Mesenchymal stem cell (in vitro differentiated cells and primary cell): ENCODE results near the gene AP2S1.

Experiments used
- DNase-seq: peaks from one replicate; pipeline ENCODE4 v3.0.0-alpha.2; 2013
- H2AFZ ChIP-seq: one replicate; pipeline ENCODE4 v1.6.1; 2013; ENCODE audit warnings: low read depth, mild to moderate bottlenecking, control low read depth, inconsistent platforms, low read length, moderate library complexity
- H2AK5ac ChIP-seq: 2 replicates; pipeline ENCODE4 v1.6.1; 2013; ENCODE audit warnings: low read length, moderate library complexity, mild to moderate bottlenecking, inconsistent platforms; ENCODE audit not compliant: severe bottlenecking
- H2BK120ac ChIP-seq: one replicate; pipeline ENCODE4 v1.6.1; 2013; ENCODE audit warnings: low read depth, mild to moderate bottlenecking, inconsistent platforms, low read length, moderate library complexity
- H2BK12ac ChIP-seq, 2 experiments: one replicate each; pipeline ENCODE4 v1.6.1; 2013; ENCODE audit warnings: inconsistent platforms in 2 of 2, low read length in 2 of 2, mild to moderate bottlenecking in 2 of 2, moderate library complexity in 2 of 2, control low read depth in 1 of 2
- H2BK15ac ChIP-seq: one replicate; pipeline ENCODE4 v1.6.1; 2013; ENCODE audit warnings: mild to moderate bottlenecking, low read depth, inconsistent platforms; ENCODE audit not compliant: poor library complexity, severe bottlenecking
- H2BK5ac ChIP-seq: 2 replicates; pipeline ENCODE4 v1.6.1; 2013; ENCODE audit warnings: low read depth, mild to moderate bottlenecking, low read length, control low read depth, inconsistent platforms; ENCODE audit not compliant: poor library complexity, severe bottlenecking
- H3K14ac ChIP-seq, 2 experiments: one replicate each; pipeline ENCODE4 v1.6.1; 2013; ENCODE audit warnings: inconsistent platforms in 2 of 2, low read length in 2 of 2, control low read depth in 1 of 2, mild to moderate bottlenecking in 1 of 2, moderate library complexity in 1 of 2
- H3K18ac ChIP-seq, 2 experiments: one replicate each; pipeline ENCODE4 v1.6.1; 2013; ENCODE audit warnings: inconsistent platforms in 2 of 2, low read length in 2 of 2, control low read depth in 1 of 2, low read depth in 1 of 2, mild to moderate bottlenecking in 1 of 2
- H3K23ac ChIP-seq, 2 experiments: one replicate each; pipeline ENCODE4 v1.6.1; 2013; ENCODE audit warnings: inconsistent platforms in 2 of 2, low read length in 2 of 2, mild to moderate bottlenecking in 2 of 2, moderate library complexity in 2 of 2, control low read depth in 1 of 2
- H3K27ac ChIP-seq: 2 replicates; pipeline ENCODE4 v1.5.1; 2013; ENCODE audit warnings: mild to moderate bottlenecking, moderate library complexity, low read length, control low read depth, inconsistent platforms; ENCODE audit not compliant: poor library complexity, severe bottlenecking
- H3K27me3 ChIP-seq, 2 experiments: 2 replicates each; pipeline versions ENCODE4 v1.6.1 to v1.7.0; 2013; ENCODE audit warnings: low read length in 2 of 2, mild to moderate bottlenecking in 2 of 2, moderate library complexity in 2 of 2, control low read depth in 1 of 2, inconsistent platforms in 1 of 2; ENCODE audit not compliant: control insufficient read depth in 1 of 2, insufficient read depth in 1 of 2
- H3K36me3 ChIP-seq, 2 experiments: 2 replicates each; pipeline versions ENCODE4 v1.6.1 to v1.7.0; 2013; ENCODE audit warnings: low read length in 2 of 2, control low read depth in 1 of 2, inconsistent platforms in 1 of 2, low read depth in 1 of 2, mild to moderate bottlenecking in 1 of 2; ENCODE audit not compliant: insufficient read depth in 2 of 2, control insufficient read depth in 1 of 2
- H3K4ac ChIP-seq, 2 experiments: one replicate each; pipeline ENCODE4 v1.6.1; 2013; ENCODE audit warnings: inconsistent platforms in 2 of 2, low read length in 2 of 2, mild to moderate bottlenecking in 2 of 2, moderate library complexity in 2 of 2, control low read depth in 1 of 2, low read depth in 1 of 2
- H3K4me1 ChIP-seq: 2 replicates; pipeline ENCODE4 v1.6.1; 2013; ENCODE audit warnings: low read depth, low read length, control low read depth; ENCODE audit not compliant: control insufficient read depth, insufficient read depth
- H3K4me2 ChIP-seq: 2 replicates; pipeline ENCODE4 v1.6.1; 2013; ENCODE audit warnings: low read length, mild to moderate bottlenecking, inconsistent platforms; ENCODE audit not compliant: poor library complexity, severe bottlenecking
- H3K4me3 ChIP-seq, 2 experiments: 2 replicates each; pipeline versions ENCODE4 v1.5.1 to v1.7.0; 2013; ENCODE audit warnings: low read length in 2 of 2, mild to moderate bottlenecking in 2 of 2, control low read depth in 1 of 2, low read depth in 1 of 2; ENCODE audit not compliant: insufficient read depth in 1 of 2
- H3K79me1 ChIP-seq: replicated peaks from 2 replicates; pipeline ENCODE4 v1.6.1; 2013; ENCODE audit warnings: mild to moderate bottlenecking, control low read depth, low read length, inconsistent platforms; ENCODE audit not compliant: poor library complexity, severe bottlenecking
- H3K9ac ChIP-seq: 2 replicates; pipeline ENCODE4 v1.7.0; 2013; ENCODE audit warnings: mild to moderate bottlenecking, low read length, moderate library complexity
- H3K9me3 ChIP-seq: 2 replicates; pipeline ENCODE4 v1.7.0; 2013; ENCODE audit warnings: mild to moderate bottlenecking, low read length; ENCODE audit not compliant: control insufficient read depth
- H4K8ac ChIP-seq: one replicate; pipeline ENCODE4 v1.6.1; 2013; ENCODE audit warnings: inconsistent platforms, mild to moderate bottlenecking, low read length, moderate library complexity
- H4K91ac ChIP-seq: one replicate; pipeline ENCODE4 v1.6.1; 2013; ENCODE audit warnings: mild to moderate bottlenecking, low read length, inconsistent platforms
- WGBS: methylation state at CpG from one replicate; pipeline ENCODE4 v1.1.7; 2013; ENCODE audit warnings: mixed read lengths; 5-methylcytosine and 5-hydroxymethylcytosine counted together

Gene AP2S1

GRCh38 chr19:46847528-46847927, 3.1 kb downstream of the AP2S1 start:
- Histone ChIP-seq H3K27me3 (no peaks in the 10 kb centered on the region), H3K4ac (no peak overlapping the region), H4K91ac (no peak overlapping the region), H3K18ac (no peak overlapping the region), H2BK5ac (no peak overlapping the region), H3K9me3 (no peaks in the 10 kb centered on the region), H3K9ac (no peak overlapping the region), H3K4me1 (peaks cover 9% of the 10 kb centered on the region), H3K14ac (no peak overlapping the region), H3K27ac (no peak overlapping the region), H4K8ac (no peak overlapping the region), H2BK15ac (no peak overlapping the region), H2AFZ (no peak overlapping the region), H2BK120ac (no peak overlapping the region), H3K23ac (no peak overlapping the region), H3K4me3 (no peak overlapping the region), H3K4me2 (no peak overlapping the region), H2BK12ac (peak overlapping the region in 1 of 2 experiments; percentile 73), H3K79me1 (peaks cover 16% of the 10 kb centered on the region), H2AK5ac (peak overlapping the region; percentile 2), H3K36me3 (peaks cover 42 to 43% of the 10 kb centered on the region in 2 experiments)
- peak; percentile 91 for DNase-seq
- 46% methylated on average over 11 of the region's 11 CpGs for WGBS

- Histone ChIP-seq H2BK12ac (peak overlapping the region in 1 of 2 experiments; percentile 8), H3K23ac (no peak overlapping the region), H3K27ac (no peak overlapping the region), H3K4me1 (peaks cover 17% of the 10 kb centered on the region), H3K27me3 (no peaks in the 10 kb centered on the region), H3K14ac (peak overlapping the region in 1 of 2 experiments; percentile 73), H3K18ac (peak overlapping the region; percentile 55 to 70), H3K36me3 (peaks cover 57 to 58% of the 10 kb centered on the region in 2 experiments), H2AK5ac (no peak overlapping the region), H3K4ac (peak overlapping the region in 1 of 2 experiments; percentile 16), H3K4me2 (no peak overlapping the region), H4K8ac (peak overlapping the region; percentile 33), H3K9me3 (no peaks in the 10 kb centered on the region), H2BK5ac (no peak overlapping the region), H4K91ac (no peak overlapping the region), H2AFZ (no peak overlapping the region), H3K79me1 (peaks cover 16% of the 10 kb centered on the region), H2BK120ac (no peak overlapping the region), H3K4me3 (no peak overlapping the region), H3K9ac (no peak overlapping the region), H2BK15ac (no peak overlapping the region)
- DNase-seq, result no peak
- WGBS, result 98% methylated on average over 10 of the region's 19 CpGs
Observed at GRCh38 chr19:46845959-46846459, 4.6 kb downstream of the AP2S1 start.

- Histone ChIP-seq H3K14ac (no peak overlapping the region), H3K18ac (no peak overlapping the region), H3K9ac (no peak overlapping the region), H4K91ac (no peak overlapping the region), H3K4me3 (no peak overlapping the region), H2BK12ac (no peak overlapping the region), H3K23ac (no peak overlapping the region), H2BK120ac (no peak overlapping the region), H3K36me3 (peaks cover 66 to 70% of the 10 kb centered on the region in 2 experiments), H3K27ac (no peak overlapping the region), H3K79me1 (peaks cover 21% of the 10 kb centered on the region), H3K4ac (no peak overlapping the region), H2AK5ac (no peak overlapping the region), H3K27me3 (no peaks in the 10 kb centered on the region), H3K9me3 (no peaks in the 10 kb centered on the region), H2BK5ac (no peak overlapping the region), H2AFZ (no peak overlapping the region), H2BK15ac (no peak overlapping the region), H3K4me2 (no peak overlapping the region), H3K4me1 (peaks cover 16% of the 10 kb centered on the region), H4K8ac (no peak overlapping the region)
- peak; percentile 34 for DNase-seq
- 64% methylated on average over 9 of the region's 9 CpGs for WGBS
Observed at GRCh38 chr19:46844067-46844489, 6.6 kb downstream of the AP2S1 start.

- no peak overlapping the region for H3K18ac ChIP-seq
- H4K91ac ChIP-seq, result no peak overlapping the region
- H3K4me3 ChIP-seq, result no peak overlapping the region
- H3K4me2 ChIP-seq, result no peak overlapping the region
- peaks cover 16% of the 10 kb centered on the region for H3K4me1 ChIP-seq
- H3K27me3 ChIP-seq, result no peaks in the 10 kb centered on the region
- H2AFZ ChIP-seq, result no peak overlapping the region
- H2BK12ac ChIP-seq, result no peak overlapping the region
- H2AK5ac ChIP-seq, result no peak overlapping the region
- H4K8ac ChIP-seq, result no peak overlapping the region
- H3K79me1 ChIP-seq, result peaks cover 25% of the 10 kb centered on the region
- no peak for DNase-seq
- no peaks in the 10 kb centered on the region for H3K9me3 ChIP-seq
- no peak overlapping the region for H3K9ac ChIP-seq
- no peak overlapping the region for H3K23ac ChIP-seq
- H3K14ac ChIP-seq, result no peak overlapping the region
- H3K36me3 ChIP-seq, result peaks cover 77 to 78% of the 10 kb centered on the region in 2 experiments
- no peak overlapping the region for H3K27ac ChIP-seq
- H2BK5ac ChIP-seq, result no peak overlapping the region
- peak overlapping the region in 1 of 2 experiments; percentile 5 for H3K4ac ChIP-seq
- 94% methylated on average over 11 of the region's 11 CpGs for WGBS
- no peak overlapping the region for H2BK15ac ChIP-seq
- H2BK120ac ChIP-seq, result no peak overlapping the region
Observed at GRCh38 chr19:46842791-46843190, 7.9 kb downstream of the AP2S1 start.
